Measurements from ENCODE around the gene PDZD2.

GRCh38 chr5:31990701-31991110, 351.8 kb downstream of the PDZD2 start:
- TF ChIP-seq, protein P1, sequence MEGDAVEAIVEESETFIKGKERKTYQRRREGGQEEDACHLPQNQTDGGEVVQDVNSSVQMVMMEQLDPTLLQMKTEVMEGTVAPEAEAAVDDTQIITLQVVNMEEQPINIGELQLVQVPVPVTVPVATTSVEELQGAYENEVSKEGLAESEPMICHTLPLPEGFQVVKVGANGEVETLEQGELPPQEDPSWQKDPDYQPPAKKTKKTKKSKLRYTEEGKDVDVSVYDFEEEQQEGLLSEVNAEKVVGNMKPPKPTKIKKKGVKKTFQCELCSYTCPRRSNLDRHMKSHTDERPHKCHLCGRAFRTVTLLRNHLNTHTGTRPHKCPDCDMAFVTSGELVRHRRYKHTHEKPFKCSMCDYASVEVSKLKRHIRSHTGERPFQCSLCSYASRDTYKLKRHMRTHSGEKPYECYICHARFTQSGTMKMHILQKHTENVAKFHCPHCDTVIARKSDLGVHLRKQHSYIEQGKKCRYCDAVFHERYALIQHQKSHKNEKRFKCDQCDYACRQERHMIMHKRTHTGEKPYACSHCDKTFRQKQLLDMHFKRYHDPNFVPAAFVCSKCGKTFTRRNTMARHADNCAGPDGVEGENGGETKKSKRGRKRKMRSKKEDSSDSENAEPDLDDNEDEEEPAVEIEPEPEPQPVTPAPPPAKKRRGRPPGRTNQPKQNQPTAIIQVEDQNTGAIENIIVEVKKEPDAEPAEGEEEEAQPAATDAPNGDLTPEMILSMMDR (IDR thresholded peaks at IDR 0.05): no peak
- TF ChIP-seq ZFX (IDR thresholded peaks at IDR 0.05; ENCODE audit: borderline replicate concordance): no peak

Data from 22Rv1 (cell line).